GM12801 (cell line): ENCODE measurements around the gene UBR4.

Source experiments
- CTCF ChIP-seq: IDR thresholded peaks from one replicate; pipeline ENCODE4 v1.5.1; 2011; ENCODE audit warnings: control low read depth; ENCODE audit not compliant: insufficient read length; ENCODE audit errors: extremely low read depth

The UBR4 gene

GRCh38 chr1:19045898-19046880, 163.9 kb downstream of the UBR4 start:
- no peak for TF ChIP-seq CTCF

GRCh38 chr1:19044975-19045831, 164.9 kb downstream of the UBR4 start:
- no peak for TF ChIP-seq CTCF

GRCh38 chr1:19044471-19044870, 165.6 kb downstream of the UBR4 start:
- no peak for TF ChIP-seq CTCF

- no peak for TF ChIP-seq CTCF
Observed at GRCh38 chr1:19043579-19044443, 166.3 kb downstream of the UBR4 start.

GRCh38 chr1:19042675-19043578, 167.1 kb downstream of the UBR4 start:
- TF ChIP-seq CTCF, result no peak

- no peak for TF ChIP-seq CTCF
Observed at GRCh38 chr1:19040010-19040680, 169.9 kb downstream of the UBR4 start.
